Heart right ventricle (tissue), 16 donors: Measurements from ENCODE around the gene GIPC3. TPM values are rescaled to one million over a fixed set of nuclear protein-coding genes. Genes with fewer than 3 reads are reported as not detected.

Source experiments
- ATAC-seq, 8 donors: fragments of 200-7000 bp; cut with Tn5 transposase; one replicate each; pipeline ENCODE4 v1.9.1; 2020; ENCODE audit warnings: mild to moderate bottlenecking in 8 of 8, moderate library complexity in 8 of 8, moderate number of reproducible peaks in 1 of 8
- DNase-seq, 2 donors: peaks; one replicate each; pipeline ENCODE4 v3.0.0-alpha.2; 2020
- H3K27ac ChIP-seq, 10 donors: fragments of 200-600 bp; sonication (generic) in 2 of 10; one replicate each; pipeline versions ENCODE4 v1.5.0 to v1.8.0; 2020 to 2022; ENCODE audit warnings: mild to moderate bottlenecking in 3 of 10
- H3K27me3 ChIP-seq, 7 donors: fragments of 200-600 bp; one replicate each; pipeline ENCODE4 v1.8.0; 2021 to 2022; ENCODE audit warnings: mild to moderate bottlenecking in 2 of 7
- H3K36me3 ChIP-seq, 9 donors: fragments of 200-600 bp; sonication (generic) in 1 of 9; one replicate each; pipeline versions ENCODE4 v1.5.0 to v1.8.0; 2020 to 2022; ENCODE audit warnings: mild to moderate bottlenecking in 2 of 9
- H3K4me1 ChIP-seq, 9 donors: fragments of 200-600 bp; sonication (generic) in 1 of 9; one replicate each; pipeline versions ENCODE4 v1.5.0 to v1.8.0; 2020 to 2022; ENCODE audit warnings: mild to moderate bottlenecking in 4 of 9
- H3K4me3 ChIP-seq, 10 donors: fragments of 200-600 bp; sonication (generic) in 2 of 10; one replicate each; pipeline versions ENCODE4 v1.5.0 to v1.8.0; 2020 to 2022; ENCODE audit warnings: mild to moderate bottlenecking in 7 of 10, moderate library complexity in 2 of 10
- H3K9me3 ChIP-seq, 11 donors: fragments of 200-600 bp in 10 of 11; sonication (generic) in 2 of 11; one replicate each; pipeline versions ENCODE4 v1.5.0 to v1.8.0; 2013 to 2022; ENCODE audit warnings: mild to moderate bottlenecking in 2 of 11, control low read depth in 1 of 11, moderate library complexity in 1 of 11
- WGBS, 2 donors: extraction: QIAGEN DNeasy Blood & Tissue Kit; methylation state at CpG; one replicate each; pipeline ENCODE4 v1.1.7; 2013; ENCODE audit warnings: inconsistent platforms in 1 of 2; 5-methylcytosine and 5-hydroxymethylcytosine counted together
- intact Hi-C, 10 donors: fragments of 100-400 bp; cut with DNase I; formaldehyde crosslinking; loops; one replicate each; pipeline versions ENCODE4 v1.11.1 to v1.14.2; 2022
- polyA plus RNA-seq, 2 donors: library from polyadenylated mRNA; stranded (reverse); fragments of 200-250 nt; gene quantifications; one replicate each; pipeline ENCODE4 v1.2.3, GENCODE V29; 2013
- total RNA-seq, 10 donors: library from RNA; stranded (reverse); fragmentation: NEBNext Ultra II Directional in 3 of 10; extraction: Animal tissue kit (Norgen Biotek cat#: 25700) in 3 of 10; gene quantifications; one replicate each; pipeline versions ENCODE4 v1.2.1 to v1.2.4, GENCODE V29; 2021 to 2023
- TF ChIP-seq, protein P1 (sequence below), 9 donors: fragments of 200-600 bp; sonication (generic) in 2 of 9; IDR thresholded peaks; one replicate each; pipeline versions ENCODE4 v1.5.0 to v1.8.0; 2021 to 2022; ENCODE audit warnings: antibody characterized with exemption in 9 of 9, mild to moderate bottlenecking in 5 of 9, moderate library complexity in 1 of 9
- donor health status: Arrhythmogenic right ventricular cardiomyopathy.
- donor health status: ischemic (EF 13 %, LVEDD 7.1; RV severe dilation, severe dysfunction).
- donor health status: healthy with polysubstance abuse.
- donor health status: DM: no; HTN: yes; CAD: no.
- donor health status: DM: no; HTN: no; CAD: no.
- donor health status: ischemic (EF 25% LVEDD 6.9; RV normal size, moderate dysfunction).
- donor health status: ischemic (EF 25% LVEDD 5.7; RV mildly dilated, moderate dysfunction).
- donor health status: healthy.
- donor health status: DM: yes; HTN: yes; CAD: no.
- donor health status: Ischemic cardiomyopathy.
- donor health status: ischemic (EF 35%, LVEDD 5.7; RV mildly dilated, moderate dysfunction).
- donor health status: nonischemic (EF 11% LVEDD 7.7; RV severe dilation, severe dysfunction).
- donor health status: DM: yes; HTN: yes; CAD: no.
- donor health status: PGD.
- donor health status: ischemic (EF 29% LVEDD 5.4; RV normal size, mild dysfunction).
- donor health status: nonischemic (EF 23%, LVEDD 6.1; RV moderate dilation, normal function).

GIPC3 gene
- total and polyA plus RNA-seq, 12 donors, result 0.90 to 2.8 (median 2.1) TPM

DNA sequence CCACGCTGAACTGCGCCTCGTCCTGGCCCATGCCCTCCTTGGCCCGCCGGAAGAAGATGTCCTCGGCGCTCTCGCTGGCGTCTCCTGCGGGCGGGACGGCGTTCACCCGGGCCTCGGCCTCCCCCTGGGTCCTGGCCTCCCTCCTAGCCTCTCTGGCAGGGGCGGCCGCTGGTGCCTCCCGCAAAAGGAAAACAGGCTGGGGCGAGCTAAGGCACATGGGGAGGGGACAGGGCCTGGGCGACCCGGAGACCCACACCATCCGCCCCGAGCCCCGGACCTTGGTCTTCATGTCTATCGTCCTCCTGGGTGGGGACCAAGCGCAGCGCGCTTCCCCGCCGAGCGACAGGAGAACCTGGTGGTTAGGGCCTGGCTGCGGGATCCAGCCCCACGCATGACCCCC is 27.1 kb downstream of the GIPC3 start:
- peaks cover 0 to 3% (median 0%) of the 10 kb centered on the region in 7 donors for H3K27me3 ChIP-seq
- H3K27ac ChIP-seq, result no peak overlapping the region
- 97 to 98% methylated on average over 33 of the region's 33 CpGs for WGBS, 2 donors
- ATAC-seq (no peak), DNase-seq (no peak)
- peaks cover 0 to 62% (median 18%) of the 10 kb centered on the region in 9 donors for H3K36me3 ChIP-seq
- intact Hi-C loops, result loop anchor here in 3 of 10 donors (5.0 to 10.0 kb wide), 3 partner anchors 35 to 298 kb away; no protein-coding TSS in a partner anchor
- no peak overlapping the region for H3K4me3 ChIP-seq
- H3K4me1 ChIP-seq, result peaks cover 3 to 41% (median 35%) of the 10 kb centered on the region in 9 donors
- H3K9me3 ChIP-seq, result no peaks in the 10 kb centered on the region
- TF ChIP-seq, protein P1, sequence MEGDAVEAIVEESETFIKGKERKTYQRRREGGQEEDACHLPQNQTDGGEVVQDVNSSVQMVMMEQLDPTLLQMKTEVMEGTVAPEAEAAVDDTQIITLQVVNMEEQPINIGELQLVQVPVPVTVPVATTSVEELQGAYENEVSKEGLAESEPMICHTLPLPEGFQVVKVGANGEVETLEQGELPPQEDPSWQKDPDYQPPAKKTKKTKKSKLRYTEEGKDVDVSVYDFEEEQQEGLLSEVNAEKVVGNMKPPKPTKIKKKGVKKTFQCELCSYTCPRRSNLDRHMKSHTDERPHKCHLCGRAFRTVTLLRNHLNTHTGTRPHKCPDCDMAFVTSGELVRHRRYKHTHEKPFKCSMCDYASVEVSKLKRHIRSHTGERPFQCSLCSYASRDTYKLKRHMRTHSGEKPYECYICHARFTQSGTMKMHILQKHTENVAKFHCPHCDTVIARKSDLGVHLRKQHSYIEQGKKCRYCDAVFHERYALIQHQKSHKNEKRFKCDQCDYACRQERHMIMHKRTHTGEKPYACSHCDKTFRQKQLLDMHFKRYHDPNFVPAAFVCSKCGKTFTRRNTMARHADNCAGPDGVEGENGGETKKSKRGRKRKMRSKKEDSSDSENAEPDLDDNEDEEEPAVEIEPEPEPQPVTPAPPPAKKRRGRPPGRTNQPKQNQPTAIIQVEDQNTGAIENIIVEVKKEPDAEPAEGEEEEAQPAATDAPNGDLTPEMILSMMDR (IDR thresholded peaks at IDR 0.05), result no peak

DNA sequence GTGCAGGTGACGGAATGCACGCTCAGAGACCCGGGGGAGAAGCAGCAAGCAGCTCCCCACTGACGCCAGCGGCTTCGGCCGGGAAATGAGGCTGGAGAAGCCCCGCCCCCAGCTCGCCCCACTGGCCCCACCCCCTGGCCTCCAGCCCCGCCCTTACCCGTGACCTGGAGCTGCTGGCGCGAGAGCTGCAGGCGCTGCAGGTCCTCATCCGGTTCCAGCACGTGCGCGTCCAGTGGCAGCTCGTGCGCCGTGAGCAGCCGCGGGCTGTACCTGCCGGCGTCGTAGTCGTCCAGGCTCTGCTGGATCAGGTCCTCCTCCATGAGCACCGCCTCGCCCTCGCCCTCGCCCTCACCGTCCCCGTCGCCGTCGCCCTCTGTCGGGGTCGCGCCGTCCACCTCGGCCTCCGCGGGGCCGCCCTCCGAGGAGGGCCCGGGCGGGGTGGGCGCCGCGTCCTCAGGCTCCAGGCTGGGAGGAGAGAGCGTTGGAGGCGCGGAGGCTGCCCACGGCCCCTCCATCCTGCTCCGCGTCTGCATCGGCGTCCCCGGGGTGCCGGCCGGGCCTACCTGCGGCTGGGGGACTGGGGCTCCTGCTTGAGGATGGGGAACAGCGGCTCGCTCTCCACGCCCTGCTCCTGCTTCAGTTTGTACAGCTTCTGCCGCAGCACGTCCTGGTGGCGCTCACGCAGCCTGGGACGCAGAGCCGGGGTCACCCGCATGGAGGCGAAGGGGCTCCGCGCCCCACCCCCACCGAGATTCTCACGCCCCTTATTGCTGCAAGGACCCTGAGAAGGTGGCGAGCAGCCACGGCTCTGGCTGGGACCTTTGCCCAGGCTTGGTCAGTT is 27.8 kb downstream of the GIPC3 start:
- DNase-seq (peak in 1 of 2 donors; percentile 15), ATAC-seq (no peak)
- TF ChIP-seq, protein P1 (IDR thresholded peaks at IDR 0.05), result no peak
- intact Hi-C loops, result loop anchor here in 3 of 10 donors (5.0 to 10.0 kb wide), 3 partner anchors 36 to 298 kb away; no protein-coding TSS in a partner anchor
- Histone ChIP-seq H3K27me3 (no peaks in the 10 kb centered on the region), H3K4me1 (peaks cover 3 to 39% (median 28%) of the 10 kb centered on the region in 9 donors), H3K27ac (no peak overlapping the region), H3K36me3 (peaks cover 0 to 67% (median 18%) of the 10 kb centered on the region in 9 donors), H3K4me3 (no peak overlapping the region), H3K9me3 (no peaks in the 10 kb centered on the region)
- 86 to 87% methylated on average over 78 to 79 of the region's 79 CpGs for WGBS, 2 donors

DNA sequence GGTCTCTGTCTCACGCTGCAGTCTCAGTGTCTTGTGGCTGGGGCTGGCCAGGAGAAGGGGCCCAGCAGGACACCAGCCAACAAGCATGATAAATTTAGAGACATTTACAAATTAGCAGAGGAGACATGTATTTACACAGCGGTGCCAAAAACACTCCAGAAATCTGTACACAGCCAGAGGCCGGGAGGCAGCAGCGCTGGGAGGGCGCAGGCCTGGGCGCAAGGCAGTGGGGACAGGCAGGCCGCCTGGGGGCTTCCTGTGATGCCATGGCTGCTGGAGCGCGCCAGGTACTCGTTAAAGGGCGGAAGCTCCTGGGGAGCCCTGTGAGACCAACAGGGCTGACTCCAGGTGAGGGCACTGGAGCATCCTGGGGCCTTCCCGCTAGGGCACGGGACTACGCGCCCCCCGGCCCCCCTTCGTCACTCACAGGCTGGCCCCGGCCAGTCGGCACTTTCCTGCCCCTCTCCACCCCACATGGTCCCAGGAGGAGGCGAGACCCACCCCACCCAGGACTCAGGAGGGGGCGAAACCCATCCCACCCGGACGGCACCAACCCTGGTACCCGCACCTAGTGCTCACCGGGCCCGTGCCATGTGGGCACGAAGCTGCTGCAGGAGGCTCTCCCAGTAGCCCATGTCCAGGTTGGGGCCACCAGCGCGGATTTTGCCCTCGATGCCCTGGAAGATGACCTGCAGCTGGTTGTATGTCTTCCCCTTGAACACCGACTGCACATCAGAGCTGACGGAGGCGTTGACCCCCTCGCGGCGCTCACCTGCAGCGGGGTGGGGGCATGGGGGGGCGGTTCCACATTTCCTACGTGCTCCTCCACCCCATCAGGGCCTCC is 28.8 kb downstream of the GIPC3 start:
- TF ChIP-seq, protein P1 (IDR thresholded peaks at IDR 0.05), result no peak
- Histone ChIP-seq H3K4me1 (peaks cover 3 to 38% (median 20%) of the 10 kb centered on the region in 9 donors), H3K27ac (no peak overlapping the region), H3K36me3 (peaks cover 0 to 69% (median 18%) of the 10 kb centered on the region in 9 donors), H3K9me3 (no peaks in the 10 kb centered on the region), H3K4me3 (no peak overlapping the region), H3K27me3 (no peaks in the 10 kb centered on the region)
- WGBS, 2 donors, result 91% methylated on average over 32 to 39 of the region's 39 CpGs
- intact Hi-C loops, result loop anchor here in 3 of 10 donors (5.0 to 10.0 kb wide), 3 partner anchors 37 to 299 kb away; no protein-coding TSS in a partner anchor
- peak in 1 of 2 donors; percentile 9 for DNase-seq
- ATAC-seq, result no peak
